ENCODE data around the gene NMRK2.

Gene NMRK2

GRCh38 chr19:3978145-3978544 lies 45.3 kb downstream of the NMRK2 start:
- Histone ChIP-seq H3K9ac (ENCODE audit: low read depth, low read length) (no peak overlapping the region), H3K4me1 (ENCODE audit: control insufficient read depth, insufficient read depth, low read length) (no peaks in the 10 kb centered on the region), H3K36me3 (ENCODE audit: control insufficient read depth, insufficient read depth, low read length) (peaks cover 82% of the 10 kb centered on the region), H3K9me3 (ENCODE audit: control insufficient read depth, insufficient read depth, low read length) (no peaks in the 10 kb centered on the region), H3K27me3 (ENCODE audit: control insufficient read depth, insufficient read depth, low read length) (no peaks in the 10 kb centered on the region), H3K4me3 (ENCODE audit: low read depth, low read length) (no peak overlapping the region), H3K27ac (ENCODE audit: low read depth, low read length) (peak overlapping the region; percentile 42)

- no peaks in the 10 kb centered on the region for H3K27me3 ChIP-seq (ENCODE audit: control insufficient read depth, insufficient read depth, low read length)
- H3K27ac ChIP-seq (ENCODE audit: low read depth, low read length), result peak overlapping the region; percentile 31
Observed at GRCh38 chr19:3979289-3979673, 46.4 kb downstream of the NMRK2 start.

GRCh38 chr19:3979674-3980352 lies 46.9 kb downstream of the NMRK2 start:
- H3K9ac ChIP-seq (ENCODE audit: low read depth, low read length), result no peak overlapping the region
- H3K27me3 ChIP-seq (ENCODE audit: control insufficient read depth, insufficient read depth, low read length), result no peaks in the 10 kb centered on the region
- H3K27ac ChIP-seq (ENCODE audit: low read depth, low read length), result peak overlapping the region; percentile 31
- H3K36me3 ChIP-seq (ENCODE audit: control insufficient read depth, insufficient read depth, low read length), result peaks cover 97% of the 10 kb centered on the region
- H3K4me3 ChIP-seq (ENCODE audit: low read depth, low read length), result no peak overlapping the region
- no peaks in the 10 kb centered on the region for H3K9me3 ChIP-seq (ENCODE audit: control insufficient read depth, insufficient read depth, low read length)
- H3K4me1 ChIP-seq (ENCODE audit: control insufficient read depth, insufficient read depth, low read length), result peaks cover 7% of the 10 kb centered on the region

More at GRCh38 chr19:3979289-3979673, 46.4 kb downstream of the NMRK2 start:
- H3K4me1 ChIP-seq (ENCODE audit: control insufficient read depth, insufficient read depth, low read length), result peaks cover 7% of the 10 kb centered on the region
- peaks cover 94% of the 10 kb centered on the region for H3K36me3 ChIP-seq (ENCODE audit: control insufficient read depth, insufficient read depth, low read length)
- H3K4me3 ChIP-seq (ENCODE audit: low read depth, low read length), result no peak overlapping the region
- H3K9me3 ChIP-seq (ENCODE audit: control insufficient read depth, insufficient read depth, low read length), result no peaks in the 10 kb centered on the region
- H3K9ac ChIP-seq (ENCODE audit: low read depth, low read length), result no peak overlapping the region

GRCh38 chr19:3980353-3981251 lies 47.7 kb downstream of the NMRK2 start:
- peak overlapping the region; percentile 11 for H3K27ac ChIP-seq (ENCODE audit: low read depth, low read length)
- peaks cover 90% of the 10 kb centered on the region for H3K36me3 ChIP-seq (ENCODE audit: control insufficient read depth, insufficient read depth, low read length)
- H3K9me3 ChIP-seq (ENCODE audit: control insufficient read depth, insufficient read depth, low read length), result no peaks in the 10 kb centered on the region
- H3K9ac ChIP-seq (ENCODE audit: low read depth, low read length), result no peak overlapping the region
- 0 out of 2 replicates have a peak, but pooled peaks cover under 1% of the 10 kb centered on the region for H3K27me3 ChIP-seq (ENCODE audit: control insufficient read depth, insufficient read depth, low read length)
- peaks cover 9% of the 10 kb centered on the region for H3K4me1 ChIP-seq (ENCODE audit: control insufficient read depth, insufficient read depth, low read length)
- H3K4me3 ChIP-seq (ENCODE audit: low read depth, low read length), result no peak overlapping the region

GRCh38 chr19:3981373-3981735 lies 48.5 kb downstream of the NMRK2 start:
- Histone ChIP-seq H3K27ac (ENCODE audit: low read depth, low read length) (peak overlapping the region; percentile 41), H3K36me3 (ENCODE audit: control insufficient read depth, insufficient read depth, low read length) (peaks cover 82% of the 10 kb centered on the region), H3K4me1 (ENCODE audit: control insufficient read depth, insufficient read depth, low read length) (peaks cover 16% of the 10 kb centered on the region), H3K9me3 (ENCODE audit: control insufficient read depth, insufficient read depth, low read length) (no peaks in the 10 kb centered on the region), H3K27me3 (ENCODE audit: control insufficient read depth, insufficient read depth, low read length) (0 out of 2 replicates have a peak, but pooled peaks cover 3% of the 10 kb centered on the region), H3K4me3 (ENCODE audit: low read depth, low read length) (no peak overlapping the region), H3K9ac (ENCODE audit: low read depth, low read length) (no peak overlapping the region)

- Histone ChIP-seq H3K9me3 (ENCODE audit: control insufficient read depth, insufficient read depth, low read length) (no peaks in the 10 kb centered on the region), H3K9ac (ENCODE audit: low read depth, low read length) (no peak overlapping the region), H3K4me3 (ENCODE audit: low read depth, low read length) (no peak overlapping the region), H3K4me1 (ENCODE audit: control insufficient read depth, insufficient read depth, low read length) (peaks cover 19% of the 10 kb centered on the region), H3K27me3 (ENCODE audit: control insufficient read depth, insufficient read depth, low read length) (0 out of 2 replicates have a peak, but pooled peaks cover 3% of the 10 kb centered on the region), H3K36me3 (ENCODE audit: control insufficient read depth, insufficient read depth, low read length) (peaks cover 76% of the 10 kb centered on the region), H3K27ac (ENCODE audit: low read depth, low read length) (peak overlapping the region; percentile 97)
Observed at GRCh38 chr19:3981736-3982681, 49.1 kb downstream of the NMRK2 start.

GRCh38 chr19:3982701-3983541 lies 50.1 kb downstream of the NMRK2 start:
- Histone ChIP-seq H3K9me3 (ENCODE audit: control insufficient read depth, insufficient read depth, low read length) (no peaks in the 10 kb centered on the region), H3K36me3 (ENCODE audit: control insufficient read depth, insufficient read depth, low read length) (peaks cover 67% of the 10 kb centered on the region), H3K9ac (ENCODE audit: low read depth, low read length) (peak overlapping the region; percentile 98; the same call in 1 of the 2 replicates), H3K27ac (ENCODE audit: low read depth, low read length) (peak overlapping the region; percentile 97), H3K27me3 (ENCODE audit: control insufficient read depth, insufficient read depth, low read length) (0 out of 2 replicates have a peak, but pooled peaks cover 3% of the 10 kb centered on the region), H3K4me1 (ENCODE audit: control insufficient read depth, insufficient read depth, low read length) (peaks cover 23% of the 10 kb centered on the region), H3K4me3 (ENCODE audit: low read depth, low read length) (peak overlapping the region; percentile 96; the same call in 1 of the 2 replicates)

GRCh38 chr19:3983542-3983914 lies 50.7 kb downstream of the NMRK2 start:
- H3K27ac ChIP-seq (ENCODE audit: low read depth, low read length), result peak overlapping the region; percentile 97
- peaks cover 61% of the 10 kb centered on the region for H3K36me3 ChIP-seq (ENCODE audit: control insufficient read depth, insufficient read depth, low read length)
- peak overlapping the region; percentile 98 for H3K9ac ChIP-seq (ENCODE audit: low read depth, low read length)
- H3K27me3 ChIP-seq (ENCODE audit: control insufficient read depth, insufficient read depth, low read length), result 0 out of 2 replicates have a peak, but pooled peaks cover 3% of the 10 kb centered on the region
- H3K4me3 ChIP-seq (ENCODE audit: low read depth, low read length), result peak overlapping the region; percentile 96
- H3K9me3 ChIP-seq (ENCODE audit: control insufficient read depth, insufficient read depth, low read length), result no peaks in the 10 kb centered on the region
- peaks cover 23% of the 10 kb centered on the region for H3K4me1 ChIP-seq (ENCODE audit: control insufficient read depth, insufficient read depth, low read length)

- peaks cover 23% of the 10 kb centered on the region for H3K4me1 ChIP-seq (ENCODE audit: control insufficient read depth, insufficient read depth, low read length)
- H3K27me3 ChIP-seq (ENCODE audit: control insufficient read depth, insufficient read depth, low read length), result 0 out of 2 replicates have a peak, but pooled peaks cover 3% of the 10 kb centered on the region
- H3K9me3 ChIP-seq (ENCODE audit: control insufficient read depth, insufficient read depth, low read length), result no peaks in the 10 kb centered on the region
- peak overlapping the region; percentile 97 for H3K27ac ChIP-seq (ENCODE audit: low read depth, low read length)
- H3K9ac ChIP-seq (ENCODE audit: low read depth, low read length), result peak overlapping the region; percentile 98
- peaks cover 55% of the 10 kb centered on the region for H3K36me3 ChIP-seq (ENCODE audit: control insufficient read depth, insufficient read depth, low read length)
- peak overlapping the region; percentile 96 for H3K4me3 ChIP-seq (ENCODE audit: low read depth, low read length)
Observed at GRCh38 chr19:3983936-3984583, 51.2 kb downstream of the NMRK2 start.

All from HUES48 (cell line).